Left lung (tissue), 14 donors: Measurements from ENCODE around the gene R3HDML. TPM values are rescaled to one million over a fixed set of nuclear protein-coding genes. Genes with fewer than 3 reads are reported as not detected.

ENCODE experiments used
- ATAC-seq: fragments of 200-7000 bp; cut with Tn5 transposase; one replicate; pipeline ENCODE4 v1.9.1; 2020; ENCODE audit warnings: moderate library complexity
- DNase-seq, 4 donors: peaks; one replicate each; pipeline ENCODE4 v3.0.0-alpha.2; 2013 to 2020
- H3K27ac ChIP-seq, 2 donors: fragments of 200-600 bp; sonication (generic) in 1 of 2; one replicate each; pipeline versions ENCODE4 v1.5.0 to v1.8.0; 2020 to 2021
- H3K27me3 ChIP-seq, 2 donors: fragments of 200-600 bp; sonication (generic) in 1 of 2; one replicate each; pipeline versions ENCODE4 v1.5.0 to v1.8.0; 2020 to 2021
- H3K36me3 ChIP-seq, 2 donors: fragments of 200-600 bp; sonication (generic) in 1 of 2; one replicate each; pipeline versions ENCODE4 v1.5.0 to v1.8.0; 2020 to 2021
- H3K4me1 ChIP-seq, 2 donors: fragments of 200-600 bp; one replicate each; pipeline ENCODE4 v1.8.0; 2021
- H3K4me3 ChIP-seq, 2 donors: fragments of 200-600 bp; sonication (generic) in 1 of 2; one replicate each; pipeline versions ENCODE4 v1.5.0 to v1.8.0; 2020 to 2021; ENCODE audit warnings: mild to moderate bottlenecking in 1 of 2
- H3K9me3 ChIP-seq, 2 donors: fragments of 200-600 bp; sonication (generic) in 1 of 2; one replicate each; pipeline versions ENCODE4 v1.5.0 to v1.8.0; 2020 to 2021
- intact Hi-C, 2 donors: fragments of 100-400 bp; cut with DNase I; formaldehyde crosslinking; loops; one replicate each; pipeline versions ENCODE4 v1.11.2 to v1.14.2; 2022
- long read RNA-seq, 12 donors: library from polyadenylated mRNA in 2 of 12; unstranded in 2 of 12; transcript quantifications; one replicate each; pipeline ENCODE4 v2.0.0 and lab custom pipeline, GENCODE V29; 2019 to 2026
- polyA plus RNA-seq, 6 donors: library from polyadenylated mRNA; unstranded; fragments of 120-200 nt; gene quantifications; one replicate each; pipeline ENCODE4 v1.2.1, GENCODE V29; 2013; ENCODE audit not compliant: insufficient read length in 6 of 6
- total RNA-seq, 2 donors: library from RNA; stranded (reverse); fragmentation: NEBNext Ultra II Directional; extraction: Animal tissue kit (Norgen Biotek cat#: 25700); gene quantifications; one replicate each; pipeline ENCODE4 v1.2.1, GENCODE V29; 2021
- TF ChIP-seq, protein P1 (sequence below), 2 donors: fragments of 200-600 bp; sonication (generic) in 1 of 2; IDR thresholded peaks; one replicate each; pipeline versions ENCODE4 v1.5.0 to v1.8.0; 2021; ENCODE audit warnings: antibody characterized with exemption in 2 of 2
- donor health status: DM: no; HTN: yes; CAD: no.
- donor health status: DM: no; HTN: no; CAD: no.

The R3HDML gene, protein sequence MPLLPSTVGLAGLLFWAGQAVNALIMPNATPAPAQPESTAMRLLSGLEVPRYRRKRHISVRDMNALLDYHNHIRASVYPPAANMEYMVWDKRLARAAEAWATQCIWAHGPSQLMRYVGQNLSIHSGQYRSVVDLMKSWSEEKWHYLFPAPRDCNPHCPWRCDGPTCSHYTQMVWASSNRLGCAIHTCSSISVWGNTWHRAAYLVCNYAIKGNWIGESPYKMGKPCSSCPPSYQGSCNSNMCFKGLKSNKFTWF
- total RNA-seq: 1 to 10 TPM in 1 of 2 donors, not detected in 1; 2.0 TPM
- polyA plus RNA-seq: not detected
- long read RNA-seq, donor 1: 0 reads
- long read RNA-seq, donor 2: 0 reads
- long read RNA-seq, donor 3: 0 reads
- long read RNA-seq, donor 4, partial matches to known transcripts: 0 of 1 reads
- long read RNA-seq, donor 4, other reads (novel, unspliced or antisense): 0 of 1 reads
- long read RNA-seq, donor 5: 0 reads
- long read RNA-seq, donor 6: 0 reads
- long read RNA-seq, donor 7: 0 reads
- long read RNA-seq, donor 8: 0 reads
- long read RNA-seq, donor 9: 0 reads
- long read RNA-seq, donor 10: 0 reads
- long read RNA-seq, donor 11: 0 reads
- long read RNA-seq, donor 12: 0 reads

DNA sequence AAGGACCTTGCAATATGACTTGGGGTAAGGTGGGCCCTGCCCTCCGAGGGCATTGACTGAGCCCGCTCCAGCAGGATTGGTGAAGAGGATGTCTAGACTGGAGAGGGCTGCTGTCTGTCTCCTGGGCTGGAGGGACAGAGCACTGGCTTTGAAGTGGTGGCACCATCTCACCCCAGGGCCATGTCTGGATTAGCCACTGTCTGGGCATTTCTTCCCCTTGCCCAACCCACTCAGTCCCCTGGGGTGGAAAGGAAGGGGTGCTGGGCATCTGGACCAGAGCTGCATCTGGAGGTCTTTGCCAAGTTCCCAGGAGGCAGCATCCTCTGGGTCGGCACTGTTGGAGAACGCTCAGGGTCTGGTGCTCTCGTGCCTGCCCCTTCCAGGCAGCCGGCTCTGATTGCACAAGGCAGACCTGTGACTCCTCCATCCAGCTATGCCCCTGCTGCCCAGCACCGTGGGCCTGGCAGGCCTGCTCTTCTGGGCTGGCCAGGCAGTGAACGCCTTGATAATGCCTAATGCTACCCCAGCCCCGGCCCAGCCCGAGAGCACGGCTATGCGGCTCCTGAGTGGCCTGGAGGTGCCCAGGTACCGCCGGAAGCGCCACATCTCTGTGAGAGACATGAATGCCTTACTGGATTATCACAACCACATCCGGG, at the start of gene R3HDML:
R3HDML (plus strand) TSS at position 319 of the 656 bp plus-strand sequence; CDS start at position 434, 115 bp downstream.
- TF ChIP-seq, protein P1, sequence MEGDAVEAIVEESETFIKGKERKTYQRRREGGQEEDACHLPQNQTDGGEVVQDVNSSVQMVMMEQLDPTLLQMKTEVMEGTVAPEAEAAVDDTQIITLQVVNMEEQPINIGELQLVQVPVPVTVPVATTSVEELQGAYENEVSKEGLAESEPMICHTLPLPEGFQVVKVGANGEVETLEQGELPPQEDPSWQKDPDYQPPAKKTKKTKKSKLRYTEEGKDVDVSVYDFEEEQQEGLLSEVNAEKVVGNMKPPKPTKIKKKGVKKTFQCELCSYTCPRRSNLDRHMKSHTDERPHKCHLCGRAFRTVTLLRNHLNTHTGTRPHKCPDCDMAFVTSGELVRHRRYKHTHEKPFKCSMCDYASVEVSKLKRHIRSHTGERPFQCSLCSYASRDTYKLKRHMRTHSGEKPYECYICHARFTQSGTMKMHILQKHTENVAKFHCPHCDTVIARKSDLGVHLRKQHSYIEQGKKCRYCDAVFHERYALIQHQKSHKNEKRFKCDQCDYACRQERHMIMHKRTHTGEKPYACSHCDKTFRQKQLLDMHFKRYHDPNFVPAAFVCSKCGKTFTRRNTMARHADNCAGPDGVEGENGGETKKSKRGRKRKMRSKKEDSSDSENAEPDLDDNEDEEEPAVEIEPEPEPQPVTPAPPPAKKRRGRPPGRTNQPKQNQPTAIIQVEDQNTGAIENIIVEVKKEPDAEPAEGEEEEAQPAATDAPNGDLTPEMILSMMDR (IDR thresholded peaks at IDR 0.05): no peak

DNA sequence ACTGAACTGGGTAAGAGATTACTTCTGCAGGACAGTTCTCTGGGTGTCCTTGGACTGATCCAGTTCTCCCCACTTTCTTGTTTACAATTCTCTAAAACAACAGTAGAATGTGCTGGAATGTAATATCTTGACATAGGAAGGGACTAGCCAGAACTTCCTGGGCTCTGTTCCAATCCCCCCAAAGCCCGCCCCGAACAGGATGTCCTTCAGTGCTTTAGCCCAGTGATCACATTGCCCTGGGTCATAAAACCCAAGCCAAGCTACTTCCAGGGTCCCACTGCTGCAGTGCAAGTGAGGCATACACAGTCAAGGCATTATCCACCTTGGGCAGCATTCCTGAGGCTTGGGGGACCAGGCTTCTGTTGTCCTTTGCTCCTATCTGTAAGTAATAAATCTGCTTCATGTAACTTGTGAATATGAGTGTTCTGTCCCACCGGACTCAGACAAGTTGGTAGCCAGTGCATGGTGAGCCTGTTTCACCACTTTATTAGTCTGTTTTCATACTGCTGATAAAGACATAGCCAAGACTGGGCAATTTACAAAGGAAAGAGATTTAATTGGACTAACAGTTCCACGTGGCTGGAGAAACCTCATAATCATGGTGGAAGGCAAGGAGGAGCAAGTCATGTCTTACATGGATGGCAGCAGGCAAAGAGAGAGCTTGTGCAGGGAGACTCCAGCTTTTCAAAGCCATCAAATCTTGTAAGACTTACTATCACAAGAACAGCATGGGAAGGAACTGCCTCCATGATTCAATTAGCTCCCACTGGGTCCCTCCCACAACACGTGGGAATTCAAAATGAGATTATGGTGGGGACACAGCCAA, 49.4 kb upstream of the R3HDML start:
- no peak for ATAC-seq
- intact Hi-C loops: no loop called here
- Histone ChIP-seq H3K9me3 (no peaks in the 10 kb centered on the region), H3K27ac (no peak overlapping the region), H3K27me3 (no peaks in the 10 kb centered on the region), H3K4me3 (no peak overlapping the region), H3K36me3 (no peaks in the 10 kb centered on the region), H3K4me1 (no peaks in the 10 kb centered on the region)
- TF ChIP-seq, protein P1 (IDR thresholded peaks at IDR 0.05): no peak
- DNase-seq: no peak

More for the DNA sequence above, at the start of gene R3HDML:
- no peaks in the 10 kb centered on the region for H3K4me1 ChIP-seq
- H3K4me3 ChIP-seq: no peak within 1 kb of the TSS
- intact Hi-C loops: no loop called here
- no peaks in the 10 kb centered on the region for H3K9me3 ChIP-seq
- no peaks in the 10 kb centered on the region for H3K36me3 ChIP-seq
- no peak within 1 kb of the TSS for H3K27ac ChIP-seq
- DNase-seq (no peak), ATAC-seq (no peak)
- peaks cover 0 to 44% of the 10 kb centered on the region in 2 donors for H3K27me3 ChIP-seq

DNA sequence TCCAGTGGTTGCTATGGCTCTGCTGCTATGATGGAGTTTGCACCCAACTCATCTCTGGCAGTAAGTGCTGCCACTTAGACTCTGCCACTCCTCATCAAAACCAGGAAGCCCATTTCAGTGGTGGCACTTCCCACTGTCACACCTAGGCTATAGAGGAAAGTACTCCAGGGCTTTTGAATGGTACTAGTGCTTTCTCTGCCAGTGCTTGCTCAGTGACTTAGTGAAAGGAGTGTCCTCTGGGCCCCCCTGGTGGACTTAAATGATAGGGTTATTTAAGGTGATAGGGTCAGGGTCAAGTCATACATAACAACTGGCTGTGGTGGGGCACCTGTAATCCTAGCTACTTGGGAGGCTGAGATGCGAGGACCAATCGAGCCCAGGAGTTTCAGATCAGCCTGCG, 48.6 kb upstream of the R3HDML start:
- Histone ChIP-seq H3K27ac (no peak overlapping the region), H3K9me3 (no peaks in the 10 kb centered on the region), H3K27me3 (no peaks in the 10 kb centered on the region), H3K4me3 (no peak overlapping the region), H3K4me1 (no peaks in the 10 kb centered on the region), H3K36me3 (no peaks in the 10 kb centered on the region)
- intact Hi-C loops: no loop called here
- TF ChIP-seq, protein P1 (IDR thresholded peaks at IDR 0.05): no peak
- DNase-seq: no peak
- peak; percentile 62 for ATAC-seq

DNA sequence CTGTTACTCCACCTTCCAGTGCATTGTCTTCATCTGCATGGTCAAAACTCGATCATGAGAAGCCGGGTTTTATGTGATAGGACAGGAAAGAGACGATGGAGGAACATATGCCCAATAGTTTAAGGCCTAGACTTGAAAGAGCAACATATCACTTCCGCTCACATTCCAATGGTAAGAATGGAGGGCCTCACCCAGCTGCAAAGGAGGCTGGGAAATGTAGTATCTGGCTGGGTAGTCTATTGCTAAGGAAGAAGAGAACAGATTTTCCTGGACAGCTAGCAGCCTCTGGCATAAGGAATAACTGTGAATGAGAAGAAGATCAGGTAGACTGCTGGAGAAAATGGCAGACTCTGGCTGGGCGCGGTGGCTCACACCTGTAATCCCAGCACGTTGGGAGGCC, 45.1 kb upstream of the R3HDML start:
- no peak for ATAC-seq
- H3K4me1 ChIP-seq: no peaks in the 10 kb centered on the region
- H3K36me3 ChIP-seq: no peaks in the 10 kb centered on the region
- H3K27me3 ChIP-seq: no peaks in the 10 kb centered on the region
- TF ChIP-seq, protein P1 (IDR thresholded peaks at IDR 0.05): no peak
- intact Hi-C loops: no loop called here
- no peak for DNase-seq
- H3K27ac ChIP-seq: no peak overlapping the region
- H3K4me3 ChIP-seq: no peak overlapping the region
- H3K9me3 ChIP-seq: no peaks in the 10 kb centered on the region
